IMR-90 (cell line): ENCODE results near the gene CTNND2. TPM values are rescaled to one million over a fixed set of nuclear protein-coding genes. Genes with fewer than 3 reads are reported as not detected.

ENCODE experiments used
- ATAC-seq: fragments of 200-7000 bp; cut with Tn5 transposase; 2 replicates; pipeline ENCODE4 v1.9.1; 2020; ENCODE audit warnings: low read depth, mild to moderate bottlenecking, moderate library complexity
- BruUV-seq: library from RNA; stranded (reverse); fragments of 400-500 nt; replicated peaks from 2 replicates; lab custom pipeline; 2021; lab: Mats Ljungman, UMichigan
- CTCF ChIA-PET: fragments of 300-600 bp; formaldehyde crosslinking; extraction: SDS; loops from one replicate; lab custom pipeline; 2021; ENCODE audit warnings: antibody characterized with exemption; lab: Yijun Ruan, JAX
- POLR2A ChIA-PET: fragments of 300-600 bp; sonication (Branson Sonifier 250); formaldehyde crosslinking; loops from one replicate; lab custom pipeline; 2022; ENCODE audit warnings: antibody characterized with exemption; ENCODE audit not compliant: unreplicated experiment; lab: Charles Lee
- DNase-seq: peaks from one replicate; pipeline ENCODE4 v3.0.0; 2013
- H2AFZ ChIP-seq: replicated peaks from 2 replicates; pipeline ENCODE3; 2013; ENCODE audit warnings: low read length, mild to moderate bottlenecking; ENCODE audit not compliant: poor library complexity
- H2AK5ac ChIP-seq: 2 replicates; pipeline ENCODE4 v1.6.1; 2013; ENCODE audit warnings: low read depth, low read length, inconsistent platforms
- H2AK9ac ChIP-seq: replicated peaks from 2 replicates; pipeline ENCODE3; 2013; ENCODE audit warnings: mild to moderate bottlenecking, low read depth, low read length, moderate library complexity; ENCODE audit not compliant: poor library complexity
- H2BK120ac ChIP-seq: 2 replicates; pipeline ENCODE4 v1.6.1; 2013; ENCODE audit warnings: low read depth, low read length, inconsistent platforms
- H2BK15ac ChIP-seq: 3 replicates; pipeline ENCODE4 v1.6.1; 2013; ENCODE audit warnings: low read depth, low read length, inconsistent platforms
- H2BK20ac ChIP-seq: 2 replicates; pipeline ENCODE4 v1.6.1; 2013; ENCODE audit warnings: low read depth, mild to moderate bottlenecking, inconsistent platforms, low read length, moderate library complexity
- H2BK5ac ChIP-seq: 2 replicates; pipeline ENCODE4 v1.6.1; 2013; ENCODE audit warnings: mild to moderate bottlenecking, low read depth, low read length, inconsistent platforms; ENCODE audit not compliant: poor library complexity, severe bottlenecking
- H3K14ac ChIP-seq: replicated peaks from 2 replicates; pipeline ENCODE4 v1.6.1; 2013; ENCODE audit warnings: low read depth, low read length, inconsistent platforms
- H3K18ac ChIP-seq: 2 replicates; pipeline ENCODE4 v1.6.1; 2013; ENCODE audit warnings: low read depth, low read length, control low read depth
- H3K23ac ChIP-seq: 2 replicates; pipeline ENCODE4 v1.6.1; 2013; ENCODE audit warnings: low read depth, low read length, inconsistent platforms
- H3K27ac ChIP-seq: 2 replicates; pipeline ENCODE4 v1.5.1; 2013; ENCODE audit warnings: mild to moderate bottlenecking, control low read depth, low read length; ENCODE audit not compliant: insufficient read depth
- H3K27me3 ChIP-seq: 2 replicates; pipeline ENCODE4 v1.6.1; 2013; ENCODE audit warnings: low read length; ENCODE audit not compliant: control insufficient read depth, insufficient read depth
- H3K36me3 ChIP-seq: 2 replicates; pipeline ENCODE4 v1.6.1; 2013; ENCODE audit warnings: low read length, mixed read lengths; ENCODE audit not compliant: control insufficient read depth, insufficient read depth
- H3K4ac ChIP-seq: 2 replicates; pipeline ENCODE4 v1.6.1; 2013; ENCODE audit warnings: low read depth, low read length, inconsistent platforms
- H3K4me1 ChIP-seq: 2 replicates; pipeline ENCODE4 v1.6.1; 2013; ENCODE audit warnings: low read length, mixed read lengths; ENCODE audit not compliant: control insufficient read depth, insufficient read depth
- H3K4me2 ChIP-seq: 2 replicates; pipeline ENCODE4 v1.6.1; 2013; ENCODE audit warnings: low read depth, mild to moderate bottlenecking, control low read depth, low read length, moderate library complexity
- H3K4me3 ChIP-seq: 2 replicates; pipeline ENCODE4 v1.5.1; 2013; ENCODE audit warnings: low read depth, mild to moderate bottlenecking, control low read depth, low read length, moderate library complexity; ENCODE audit not compliant: insufficient read depth
- H3K56ac ChIP-seq: 2 replicates; pipeline ENCODE4 v1.6.1; 2013; ENCODE audit warnings: low read length, inconsistent platforms; ENCODE audit not compliant: insufficient read depth; ENCODE audit errors: extremely low read depth
- H3K79me1 ChIP-seq, 2 experiments: 2 replicates each; pipeline ENCODE4 v1.6.1; 2013; ENCODE audit warnings: low read length in 2 of 2, inconsistent platforms in 1 of 2, low read depth in 1 of 2
- H3K9ac ChIP-seq: 2 replicates; pipeline ENCODE4 v1.6.1; 2013; ENCODE audit warnings: low read depth, low read length, control low read depth
- H3K9me1 ChIP-seq: 2 replicates; pipeline ENCODE4 v1.6.1; 2013; ENCODE audit warnings: low read length, inconsistent platforms; ENCODE audit not compliant: insufficient read depth
- H3K9me3 ChIP-seq: 2 replicates; pipeline ENCODE4 v1.6.1; 2013; ENCODE audit warnings: low read length; ENCODE audit not compliant: control insufficient read depth, insufficient read depth
- H4K20me1 ChIP-seq: 2 replicates; pipeline ENCODE4 v1.6.1; 2013; ENCODE audit warnings: low read length, inconsistent platforms; ENCODE audit not compliant: insufficient read depth
- H4K5ac ChIP-seq: 2 replicates; pipeline ENCODE4 v1.6.1; 2013; ENCODE audit warnings: mild to moderate bottlenecking, low read depth, low read length, control low read depth
- H4K8ac ChIP-seq, 2 experiments: 2 replicates each; pipeline ENCODE4 v1.6.1; 2013; ENCODE audit warnings: low read depth in 2 of 2, low read length in 2 of 2, control low read depth in 1 of 2, inconsistent platforms in 1 of 2
- H4K91ac ChIP-seq: 2 replicates; pipeline ENCODE4 v1.6.1; 2013; ENCODE audit warnings: low read depth, low read length, inconsistent platforms; ENCODE audit not compliant: insufficient read depth
- FOS ChIP-seq: fragments of 150-350 bp; IDR thresholded peaks from 2 replicates; pipeline ENCODE4 v1.6.1; 2016; ENCODE audit warnings: low read depth, low read length
- NFE2L2 ChIP-seq: fragments of 150-350 bp; IDR thresholded peaks from 2 replicates; pipeline ENCODE4 v1.6.1; 2016; ENCODE audit warnings: low read depth, mild to moderate bottlenecking, low read length
- RAD21 ChIP-seq: IDR thresholded peaks from 2 replicates; pipeline ENCODE4 v1.6.1; 2012; ENCODE audit warnings: low read length, improper control_type of control experiment
- WGBS, 2 experiments: methylation state at CpG; one replicate each; pipeline versions ENCODE4 v1.1.5 to v1.1.7; 2013; ENCODE audit warnings: missing lambda C conversion rate in 2 of 2; ENCODE audit not compliant: insufficient read length in 1 of 2; ENCODE audit errors: extremely low coverage in 2 of 2; 5-methylcytosine and 5-hydroxymethylcytosine counted together
- dilution Hi-C: fragments of 300-500 bp; cut with HindIII; formaldehyde crosslinking; loops from one replicate; pipeline ENCODE4 v1.14.3; 2018; ENCODE audit warnings: low sequenced_read_pairs; ENCODE audit not compliant: unreplicated experiment
- in situ Hi-C: fragments of 300-500 bp; cut with MboI; formaldehyde crosslinking; loops from 3 replicates; pipeline ENCODE4 v1.14.3; 2019; ENCODE audit warnings: low sequenced_read_pairs, inconsistent platforms, mixed read lengths
- intact Hi-C: fragments of 100-400 bp; cut with micrococcal nuclease; formaldehyde crosslinking; loops from 2 replicates; pipeline ENCODE4 v1.10.0; 2022
- polyA plus RNA-seq, 3 experiments: library from polyadenylated mRNA; depleted of rRNA; stranded (reverse); fragments of >200 nt; gene quantifications; 2 replicates each; pipeline ENCODE4 v1.2.3, GENCODE V29; 2012; ENCODE audit warnings: low replicate concordance in 1 of 3
- total RNA-seq: library from RNA; depleted of rRNA; stranded (reverse); fragments of >200 nt; gene quantifications from 2 replicates; pipeline ENCODE4 v1.2.3, GENCODE V29; 2012

Gene CTNND2
- total and polyA plus RNA-seq, 2 of the 4 experiments (the other 2 are of a cell fraction), result not detected

DNA sequence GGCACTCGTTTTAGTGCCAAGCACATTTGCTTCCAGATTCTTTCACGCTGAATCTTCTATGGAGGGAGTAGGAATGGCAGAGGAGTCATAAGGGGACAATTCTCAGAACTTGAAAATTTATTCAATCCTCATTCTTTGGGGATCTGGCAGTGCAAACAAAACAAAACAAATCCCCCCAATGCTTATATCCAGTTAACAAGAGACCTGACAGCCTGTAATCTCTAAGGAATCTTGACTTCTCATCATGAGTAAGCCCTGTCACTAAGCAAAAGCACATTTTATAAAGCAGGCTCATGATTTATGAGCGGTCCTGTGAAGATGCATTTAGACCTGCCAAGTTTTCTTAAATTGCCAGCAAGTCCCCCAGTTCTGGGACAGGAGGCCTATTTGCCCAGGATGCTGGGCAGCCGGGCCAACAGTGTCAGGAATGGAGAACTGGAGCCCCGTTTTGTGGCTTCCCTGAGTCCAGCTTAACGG is 513.9 kb downstream of the CTNND2 start:
- Histone ChIP-seq H2AFZ (no peak overlapping the region), H3K9me1 (no peaks in the 10 kb centered on the region), H3K27ac (no peak overlapping the region), H4K5ac (no peak overlapping the region), H3K4ac (no peak overlapping the region), H2AK9ac (no peak overlapping the region), H3K79me1 (no peaks in the 10 kb centered on the region), H4K91ac (no peak overlapping the region), H4K8ac (no peak overlapping the region), H3K36me3 (no peaks in the 10 kb centered on the region), H3K14ac (no peak overlapping the region), H2BK20ac (no peak overlapping the region), H3K23ac (no peak overlapping the region), H3K18ac (no peak overlapping the region), H3K4me3 (no peak overlapping the region), H3K4me2 (no peak overlapping the region), H2BK5ac (no peak overlapping the region), H3K4me1 (no peaks in the 10 kb centered on the region), H4K20me1 (no peaks in the 10 kb centered on the region), H3K27me3 (peaks cover 4% of the 10 kb centered on the region; the same call in 1 of the 2 replicates), H2BK120ac (no peak overlapping the region), H3K9me3 (no peaks in the 10 kb centered on the region), H2AK5ac (no peak overlapping the region), H3K9ac (no peak overlapping the region), H3K56ac (no peak overlapping the region), H2BK15ac (no peak overlapping the region)
- dilution Hi-C loops, result no loop called here
- no TSS peak for BruUV-seq
- ATAC-seq (no peak), DNase-seq (no peak)
- ChIA-PET CTCF (no interaction called here), POLR2A (no interaction called here)
- TF ChIP-seq NFE2L2 (no peak), RAD21 (no peak), FOS (no peak)
- 15% methylated on average over 3 of the region's 6 CpGs; no CpG with 5 or more reads in 1 of the 2 experiments for WGBS, 2 experiments
- in situ Hi-C loops, result no loop called here
- intact Hi-C loops, result no loop called here
